GM11168 (cell line): Measurements from ENCODE around the gene ZSCAN4.

Experiments
- in situ Hi-C: fragments of 300-500 bp; cut with MboI; formaldehyde crosslinking; loops from one replicate; pipeline ENCODE4 v1.12.0; 2022; ENCODE audit warnings: low sequenced_read_pairs; ENCODE audit not compliant: unreplicated experiment

Gene ZSCAN4

GRCh38 chr19:57668635-57669034 is at the start of gene ZSCAN4:
Gene ZSCAN4, plus strand, starts transcription at chr19:57668935. Its CDS starts 7,211 bp downstream, at chr19:57676146.
- in situ Hi-C loops = no loop called here

- in situ Hi-C loops = no loop called here
Measured at GRCh38 chr19:57620673-57621348, 47.9 kb upstream of the ZSCAN4 start.

GRCh38 chr19:57623091-57623490 is 45.6 kb upstream of the ZSCAN4 start:
- in situ Hi-C loops = no loop called here

- in situ Hi-C loops = no loop called here
Measured at GRCh38 chr19:57632987-57633831, 35.5 kb upstream of the ZSCAN4 start, which contains the start of gene ZNF211. Gene ZNF211, plus strand, starts transcription at chr19:57633168. Its CDS starts 179 bp downstream, at chr19:57633347.

- in situ Hi-C loops = no loop called here
Measured at GRCh38 chr19:57633832-57634131, 35.0 kb upstream of the ZSCAN4 start.

- in situ Hi-C loops = no loop called here
Measured at GRCh38 chr19:57637379-57637778, 31.4 kb upstream of the ZSCAN4 start.

- in situ Hi-C loops = no loop called here
Measured at GRCh38 chr19:57641715-57642234, 27.0 kb upstream of the ZSCAN4 start.

GRCh38 chr19:57642396-57643046 is 26.2 kb upstream of the ZSCAN4 start:
- in situ Hi-C loops = no loop called here

GRCh38 chr19:57643734-57644133 is 25.0 kb upstream of the ZSCAN4 start:
- in situ Hi-C loops = no loop called here

- in situ Hi-C loops = no loop called here
Measured at GRCh38 chr19:57648331-57649003, 20.3 kb upstream of the ZSCAN4 start.

GRCh38 chr19:57651654-57651996 is 17.1 kb upstream of the ZSCAN4 start:
- in situ Hi-C loops = no loop called here

GRCh38 chr19:57653689-57654088 is 15.0 kb upstream of the ZSCAN4 start:
- in situ Hi-C loops = no loop called here

- in situ Hi-C loops = no loop called here
Measured at GRCh38 chr19:57655443-57655842, 13.3 kb upstream of the ZSCAN4 start.

GRCh38 chr19:57656346-57656745 is 12.4 kb upstream of the ZSCAN4 start:
- in situ Hi-C loops = no loop called here

- in situ Hi-C loops = no loop called here
Measured at GRCh38 chr19:57664269-57665127, 4.2 kb upstream of the ZSCAN4 start.

- in situ Hi-C loops = no loop called here
Measured at GRCh38 chr19:57665261-57665806, 3.4 kb upstream of the ZSCAN4 start.

- in situ Hi-C loops = no loop called here
Measured at GRCh38 chr19:57667228-57667627, 1.5 kb upstream of the ZSCAN4 start.

- in situ Hi-C loops = no loop called here
Measured at GRCh38 chr19:57671124-57671895, 2.6 kb downstream of the ZSCAN4 start.

GRCh38 chr19:57672466-57672865 is 3.7 kb downstream of the ZSCAN4 start:
- in situ Hi-C loops = no loop called here
